Naive thymus-derived CD8-positive, alpha-beta T cell (primary cell): ENCODE data around the gene FOXB1. TPM values are rescaled to one million over a fixed set of nuclear protein-coding genes. Genes with fewer than 3 reads are reported as not detected.
A peak's percentile ranks its signal among the peaks of the same experiment; 100 is the strongest.

Source experiments
- ATAC-seq, 2 donors: fragments of 150-1000 bp; cut with Tn5 transposase in 1 of 2; sonication (Bioruptor Pico), chemical (Tn5 transposase) in 1 of 2; 1 replicate in 1 of 2; 2 replicates in 1 of 2; pipeline ENCODE4 v1.10.0; 2021; ENCODE audit warnings: mild to moderate bottlenecking in 2 of 2, moderate library complexity in 2 of 2
- POLR2A ChIA-PET: fragments of 350-600 bp; sonication (Branson Sonifier 250); formaldehyde crosslinking; loops from one replicate; lab custom pipeline; 2021; ENCODE audit warnings: antibody characterized with exemption; lab: Charles Lee
- DNase-seq, 10 donors: peaks; one replicate each; pipeline versions ENCODE4 v3.0.0 to v3.0.0-alpha.2; 2020 to 2022
- H3K27ac Mint-ChIP-seq, 10 donors: one replicate each; pipeline ENCODE4 v1.8.0; 2020 to 2022; ENCODE audit warnings: mild to moderate bottlenecking in 10 of 10, mixed read lengths in 10 of 10, moderate library complexity in 4 of 10, inconsistent platforms in 1 of 10
- H3K27me3 Mint-ChIP-seq, 5 donors: one replicate each; pipeline ENCODE4 v1.8.0; 2021 to 2022; ENCODE audit warnings: mixed read lengths in 5 of 5
- H3K36me3 Mint-ChIP-seq, 3 donors: one replicate each; pipeline ENCODE4 v1.8.0; 2020 to 2022; ENCODE audit warnings: mixed read lengths in 3 of 3, mild to moderate bottlenecking in 2 of 3, inconsistent platforms in 1 of 3
- H3K4me1 Mint-ChIP-seq, 4 donors: one replicate each; pipeline ENCODE4 v1.8.0; 2021 to 2022; ENCODE audit warnings: mixed read lengths in 4 of 4
- H3K4me3 Mint-ChIP-seq, 10 donors: one replicate each; pipeline ENCODE4 v1.8.0; 2020 to 2022; ENCODE audit warnings: mild to moderate bottlenecking in 10 of 10, mixed read lengths in 10 of 10, moderate library complexity in 6 of 10, inconsistent platforms in 1 of 10
- H3K9me3 Mint-ChIP-seq, 9 donors: one replicate each; pipeline ENCODE4 v1.8.0; 2020 to 2022; ENCODE audit warnings: mixed read lengths in 9 of 9, mild to moderate bottlenecking in 3 of 9, inconsistent platforms in 1 of 9, moderate library complexity in 1 of 9
- polyA plus RNA-seq, 3 donors: library from polyadenylated mRNA; unstranded; fragments of 300-500 nt; fragmentation: Illumina TruSeq; gene quantifications; one replicate each; pipeline ENCODE4 v1.2.3, GENCODE V29; 2021
- total RNA-seq, 8 experiments: library from RNA in 2 of 8; stranded (reverse) in 2 of 8; gene quantifications; one replicate each; pipeline ENCODE4 v1.2.3 and lab custom pipeline; 2021 to 2026

The FOXB1 gene
- total and polyA plus RNA-seq, 5 experiments from 2014 or later, result 0.09 to 0.25 (median 0.13) TPM; not detected in 2

GRCh38 chr15:60026555-60026954, 22.4 kb downstream of the FOXB1 start:
- H3K36me3 Mint-ChIP-seq, result peaks cover 0 to 2% (median 0%) of the 10 kb centered on the region in 3 donors
- peaks cover 2 to 8% (median 5%) of the 10 kb centered on the region in 4 donors for H3K4me1 Mint-ChIP-seq
- H3K27me3 Mint-ChIP-seq, result peaks cover 0 to 10% (median 0%) of the 10 kb centered on the region in 5 donors
- no peak overlapping the region for H3K4me3 Mint-ChIP-seq
- POLR2A ChIA-PET, result no interaction called here
- no peak for ATAC-seq
- H3K9me3 Mint-ChIP-seq, result peaks cover 0 to 4% (median 0%) of the 10 kb centered on the region in 9 donors
- DNase-seq, result no peak
- no peak overlapping the region for H3K27ac Mint-ChIP-seq

GRCh38 chr15:60035344-60035743, 31.2 kb downstream of the FOXB1 start:
- POLR2A ChIA-PET, result no interaction called here
- H3K4me1 Mint-ChIP-seq, result no peaks in the 10 kb centered on the region

GRCh38 chr15:60039316-60039715, 35.2 kb downstream of the FOXB1 start:
- no peak overlapping the region for H3K4me3 Mint-ChIP-seq

More at GRCh38 chr15:60035344-60035743, 31.2 kb downstream of the FOXB1 start:
- Mint-ChIP-seq H3K27ac (no peak overlapping the region), H3K9me3 (peaks cover 0 to 4% (median 0%) of the 10 kb centered on the region in 9 donors), H3K36me3 (no peaks in the 10 kb centered on the region), H3K27me3 (peaks cover 3 to 14% (median 4%) of the 10 kb centered on the region in 5 donors), H3K4me3 (no peak overlapping the region)
- DNase-seq (no peak), ATAC-seq (no peak)

GRCh38 chr15:60043744-60044435, 39.8 kb downstream of the FOXB1 start:
- Mint-ChIP-seq H3K27ac (peak overlapping the region in 1 of 10 donors; percentile 66), H3K9me3 (peaks cover 0 to 1% (median 0%) of the 10 kb centered on the region in 9 donors), H3K4me3 (peak overlapping the region in 1 of 10 donors; percentile 37), H3K36me3 (no peaks in the 10 kb centered on the region), H3K27me3 (peaks cover 0 to 19% (median 9%) of the 10 kb centered on the region in 5 donors), H3K4me1 (peaks cover 6 to 17% (median 11%) of the 10 kb centered on the region in 4 donors)
- POLR2A ChIA-PET, result interaction anchor here (1.1 kb wide), 1 partner anchor 67 kb away, joined by 4 read pairs; no protein-coding TSS in a partner anchor
- DNase-seq, result no peak
- no peak for ATAC-seq

More at GRCh38 chr15:60039316-60039715, 35.2 kb downstream of the FOXB1 start:
- Mint-ChIP-seq H3K27ac (no peak overlapping the region), H3K4me1 (peaks cover 0 to 5% (median 2%) of the 10 kb centered on the region in 4 donors), H3K36me3 (no peaks in the 10 kb centered on the region), H3K9me3 (no peaks in the 10 kb centered on the region), H3K27me3 (peaks cover 5 to 32% (median 9%) of the 10 kb centered on the region in 5 donors)
- DNase-seq (no peak), ATAC-seq (no peak)
- POLR2A ChIA-PET, result no interaction called here

- POLR2A ChIA-PET, result interaction anchor here (1.1 kb wide), 1 partner anchor 68 kb away, joined by 4 read pairs; no protein-coding TSS in a partner anchor
- H3K36me3 Mint-ChIP-seq, result peaks cover 0 to 6% (median 2%) of the 10 kb centered on the region in 3 donors
- H3K4me3 Mint-ChIP-seq, result peak overlapping the region in 6 of 10 donors; percentile 3 to 49 (median 29)
- H3K27me3 Mint-ChIP-seq, result peaks cover 0 to 19% (median 9%) of the 10 kb centered on the region in 5 donors
- DNase-seq (peak in 6 of 10 donors; percentile 1 to 65 (median 36)), ATAC-seq (peak; percentile 35 to 91)
- H3K9me3 Mint-ChIP-seq, result peaks cover 5 to 9% (median 7%) of the 10 kb centered on the region in 9 donors
- H3K27ac Mint-ChIP-seq, result peak overlapping the region in 2 of 10 donors; percentile 4 to 52
- H3K4me1 Mint-ChIP-seq, result peaks cover 6 to 17% (median 11%) of the 10 kb centered on the region in 4 donors
Observed at GRCh38 chr15:60044636-60045270, 40.6 kb downstream of the FOXB1 start.

- Mint-ChIP-seq H3K4me1 (peaks cover 6 to 17% (median 11%) of the 10 kb centered on the region in 4 donors), H3K4me3 (no peak overlapping the region), H3K9me3 (peaks cover 9 to 24% (median 16%) of the 10 kb centered on the region in 9 donors), H3K27me3 (peaks cover 0 to 9% (median 4%) of the 10 kb centered on the region in 5 donors), H3K27ac (no peak overlapping the region), H3K36me3 (peaks cover 0 to 19% (median 11%) of the 10 kb centered on the region in 3 donors)
- DNase-seq (no peak), ATAC-seq (no peak)
- POLR2A ChIA-PET, result no interaction called here
Observed at GRCh38 chr15:60047701-60048100, 43.6 kb downstream of the FOXB1 start.

- H3K27ac Mint-ChIP-seq, result no peak overlapping the region
- POLR2A ChIA-PET, result interaction anchor here (0.6 kb wide), 1 partner anchor 129 kb away, joined by 4 read pairs; no protein-coding TSS in a partner anchor
Observed at GRCh38 chr15:60049948-60050347, 45.8 kb downstream of the FOXB1 start.

GRCh38 chr15:60052796-60053195, 48.7 kb downstream of the FOXB1 start:
- no peak for ATAC-seq

More at GRCh38 chr15:60049948-60050347, 45.8 kb downstream of the FOXB1 start:
- ATAC-seq (no peak), DNase-seq (no peak)
- H3K27me3 Mint-ChIP-seq, result peaks cover 0 to 3% (median 0%) of the 10 kb centered on the region in 5 donors
- peaks cover under 1 to 5% (median 3%) of the 10 kb centered on the region in 4 donors for H3K4me1 Mint-ChIP-seq
- no peak overlapping the region for H3K4me3 Mint-ChIP-seq
- peaks cover 0 to 19% (median 11%) of the 10 kb centered on the region in 3 donors for H3K36me3 Mint-ChIP-seq
- peaks cover 9 to 24% (median 16%) of the 10 kb centered on the region in 9 donors for H3K9me3 Mint-ChIP-seq

GRCh38 chr15:60054472-60054871, 50.4 kb downstream of the FOXB1 start:
- Mint-ChIP-seq H3K4me1 (no peaks in the 10 kb centered on the region), H3K27me3 (peaks cover 8 to 26% (median 15%) of the 10 kb centered on the region in 5 donors), H3K27ac (no peak overlapping the region), H3K9me3 (peaks cover 5 to 18% (median 13%) of the 10 kb centered on the region in 9 donors), H3K4me3 (no peak overlapping the region), H3K36me3 (peaks cover 0 to 16% (median 11%) of the 10 kb centered on the region in 3 donors)
- no peak for DNase-seq
- ATAC-seq, result no peak
- POLR2A ChIA-PET, result no interaction called here

More at GRCh38 chr15:60052796-60053195, 48.7 kb downstream of the FOXB1 start:
- no peak overlapping the region for H3K4me3 Mint-ChIP-seq
- H3K4me1 Mint-ChIP-seq, result no peaks in the 10 kb centered on the region
- DNase-seq, result no peak
- no peak overlapping the region for H3K27ac Mint-ChIP-seq
- peaks cover 6 to 25% (median 10%) of the 10 kb centered on the region in 5 donors for H3K27me3 Mint-ChIP-seq
- H3K9me3 Mint-ChIP-seq, result peaks cover 9 to 24% (median 16%) of the 10 kb centered on the region in 9 donors
- H3K36me3 Mint-ChIP-seq, result peaks cover 0 to 19% (median 11%) of the 10 kb centered on the region in 3 donors
- POLR2A ChIA-PET, result no interaction called here
